GM19238 (cell line): Measurements from ENCODE around the gene ARHGEF5.
"Not testable (repeated sequence)": the region's sequence is repeated elsewhere in the genome, so short reads cannot be mapped to it uniquely, and the experiment has no call there.

Experiments
- DNase-seq: peaks from one replicate; pipeline ENCODE4 v3.0.0; 2011; ENCODE audit warnings: low spot score; ENCODE audit not compliant: insufficient read length

ARHGEF5 gene

GRCh38 chr7:144379776-144380384, 24.7 kb downstream of the ARHGEF5 start:
- DNase-seq, result no peak

- DNase-seq, result no peak
Observed at GRCh38 chr7:144384071-144384470, 28.9 kb downstream of the ARHGEF5 start.

DNA sequence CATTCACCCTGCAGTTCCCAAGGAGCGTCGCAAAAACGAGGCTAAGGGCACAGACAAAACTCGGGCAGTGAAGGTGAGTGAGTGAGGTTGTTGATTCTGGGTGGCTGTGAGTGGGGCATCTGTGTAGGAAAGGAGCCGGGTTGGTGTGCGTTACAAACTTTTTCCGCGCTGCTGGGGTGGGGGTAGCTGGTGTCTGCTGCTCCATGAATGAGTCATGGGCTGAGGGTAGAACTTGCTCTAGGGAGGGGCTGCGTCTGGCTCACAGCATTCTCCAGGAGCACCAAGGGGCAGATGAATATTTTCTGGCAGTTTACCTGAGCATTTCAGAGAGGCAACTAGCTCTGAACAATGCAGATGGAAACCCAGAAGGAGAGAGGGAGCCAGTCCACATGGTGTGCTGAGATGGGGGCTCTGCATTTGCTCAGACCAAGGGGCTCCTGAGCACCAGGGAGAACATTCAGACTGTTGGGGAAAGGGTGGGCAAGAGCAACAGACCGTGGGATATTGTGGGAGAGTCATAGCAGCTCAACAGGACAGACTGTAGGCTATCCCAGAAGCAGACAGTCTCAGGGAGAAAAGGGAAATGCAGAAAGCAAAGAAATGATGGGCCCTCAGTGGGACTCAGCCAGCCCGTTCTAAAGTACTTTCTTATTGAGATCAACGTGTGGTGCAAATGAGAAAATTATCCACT, 29.5 kb downstream of the ARHGEF5 start:
- no peak for DNase-seq

GRCh38 chr7:144386741-144387140, 31.5 kb downstream of the ARHGEF5 start:
- no peak for DNase-seq

GRCh38 chr7:144388950-144389349, 33.7 kb downstream of the ARHGEF5 start:
- DNase-seq, result no peak

GRCh38 chr7:144390481-144390880, 35.3 kb downstream of the ARHGEF5 start:
- DNase-seq, result no peak

GRCh38 chr7:144391014-144391413, 35.8 kb downstream of the ARHGEF5 start:
- no peak for DNase-seq

GRCh38 chr7:144391823-144392255, 36.6 kb downstream of the ARHGEF5 start:
- DNase-seq, result peak; percentile 42

GRCh38 chr7:144397086-144397485, 41.9 kb downstream of the ARHGEF5 start:
- DNase-seq, result no peak

DNA sequence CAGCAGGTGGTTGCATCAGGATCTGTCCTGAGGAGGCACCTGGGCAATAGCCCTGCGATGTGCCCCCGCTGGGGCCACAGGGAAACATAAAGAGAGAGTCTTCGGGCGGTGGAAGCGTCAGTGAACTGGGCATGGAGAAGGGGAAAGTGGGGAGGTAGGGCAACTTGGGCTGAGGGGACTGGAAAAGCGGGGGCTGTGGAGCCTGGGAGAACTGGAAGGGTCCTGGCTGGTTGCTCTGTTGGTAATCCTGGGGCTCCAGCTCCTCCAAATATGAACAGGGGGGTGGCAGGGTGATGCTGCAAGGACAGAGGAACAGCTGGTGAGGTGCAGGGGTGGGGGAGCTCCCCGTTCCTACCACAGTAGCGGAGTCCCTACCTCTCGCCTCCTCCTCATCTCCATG, 43.1 kb downstream of the ARHGEF5 start:
- no peak for DNase-seq

DNA sequence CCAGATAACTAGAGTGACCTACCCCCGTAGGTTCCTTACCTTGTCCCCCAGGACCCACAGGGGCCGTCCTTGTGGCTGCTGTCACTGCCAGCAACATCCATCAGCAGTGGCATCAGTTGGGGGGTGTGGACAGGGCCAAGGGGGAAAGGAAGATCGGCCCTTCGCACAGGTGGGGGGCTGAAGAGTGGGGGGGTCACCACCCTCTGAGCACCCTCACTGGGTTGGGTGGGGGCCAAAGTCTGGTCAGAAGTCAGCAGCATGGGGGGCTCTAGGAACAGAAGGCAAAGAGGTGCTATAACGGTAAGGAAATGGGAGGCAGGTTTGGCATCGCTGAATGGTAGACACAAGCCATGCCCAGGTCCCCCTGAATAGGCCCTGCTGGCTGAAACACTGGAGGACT, 43.7 kb downstream of the ARHGEF5 start:
- DNase-seq, result no peak

DNA sequence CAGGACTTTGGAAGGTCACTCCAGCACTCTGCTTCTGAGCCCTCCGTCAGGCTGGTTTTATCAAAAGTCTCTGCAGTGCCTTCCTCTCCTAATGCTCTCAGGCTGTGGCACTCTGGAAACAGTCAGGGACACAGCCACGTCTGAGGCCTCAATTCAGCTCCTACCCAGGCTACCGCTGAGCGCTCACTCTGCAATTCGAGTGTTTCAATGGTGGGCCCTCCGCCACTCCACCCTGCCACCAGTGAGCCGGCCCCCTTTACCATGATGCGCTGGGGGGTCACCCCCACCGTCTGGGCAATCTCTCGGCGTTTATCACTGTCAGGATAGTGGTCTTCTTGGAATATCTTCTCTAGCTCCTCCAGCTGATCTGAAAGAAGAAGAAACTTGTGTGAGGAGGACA, 44.7 kb downstream of the ARHGEF5 start:
- DNase-seq, result no peak

GRCh38 chr7:144401490-144401889, 46.3 kb downstream of the ARHGEF5 start:
- DNase-seq, result no peak

- no peak for DNase-seq
Observed at GRCh38 chr7:144403102-144403501, 47.9 kb downstream of the ARHGEF5 start.

GRCh38 chr7:144403649-144404061, 48.5 kb downstream of the ARHGEF5 start, which contains the start of gene NOBOX:
Gene NOBOX, minus strand, starts transcription at chr7:144403693.
- no peak for DNase-seq

GRCh38 chr7:144404946-144405345, 49.7 kb downstream of the ARHGEF5 start:
- no peak for DNase-seq

- DNase-seq, result no peak
Observed at GRCh38 chr7:144407266-144407931, 52.2 kb downstream of the ARHGEF5 start.

DNA sequence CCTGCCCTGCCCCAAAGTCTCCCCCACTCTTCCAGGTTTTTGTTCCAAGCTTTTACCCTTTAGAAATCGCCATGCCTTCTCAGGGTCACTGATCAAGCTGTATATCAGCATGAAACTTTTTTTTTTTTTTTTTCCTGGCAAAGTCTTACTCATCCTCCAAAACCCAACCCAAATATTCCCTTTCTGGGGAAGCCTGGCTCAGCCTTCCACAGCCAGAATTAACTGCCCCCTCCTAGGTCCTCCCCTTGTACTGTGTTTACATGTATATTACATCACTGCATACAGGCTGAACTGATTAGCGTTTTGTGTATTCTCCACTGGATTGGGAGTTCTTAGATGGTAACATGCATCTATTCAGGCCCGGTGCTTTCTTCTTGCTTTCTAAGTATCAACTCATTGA, 52.9 kb downstream of the ARHGEF5 start:
- no peak for DNase-seq

- no peak for DNase-seq
Observed at GRCh38 chr7:144410441-144410840, 55.2 kb downstream of the ARHGEF5 start.

- no peak for DNase-seq
Observed at GRCh38 chr7:144414815-144415214, 59.6 kb downstream of the ARHGEF5 start.

GRCh38 chr7:144415858-144416257, 60.7 kb downstream of the ARHGEF5 start:
- DNase-seq, result no peak

DNA sequence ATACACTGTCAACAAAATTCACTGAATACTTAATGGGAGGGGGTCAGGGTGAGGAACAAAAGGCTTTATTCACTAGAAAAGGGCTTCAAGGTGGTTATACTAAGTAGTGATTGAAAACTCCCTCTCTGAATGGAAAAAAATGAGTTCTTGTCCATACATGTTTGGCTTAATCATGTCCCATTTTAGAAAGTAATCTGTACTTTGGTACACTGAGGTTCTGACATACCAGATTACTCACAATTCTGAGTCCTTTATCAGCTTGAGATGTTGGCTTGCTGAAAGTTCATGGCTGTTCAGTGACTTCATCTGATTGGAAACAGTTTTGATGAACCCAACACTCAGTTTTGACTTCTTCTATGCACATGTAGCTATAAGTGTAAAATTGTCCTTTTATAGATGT, 61.1 kb downstream of the ARHGEF5 start:
- DNase-seq, result no peak

DNA sequence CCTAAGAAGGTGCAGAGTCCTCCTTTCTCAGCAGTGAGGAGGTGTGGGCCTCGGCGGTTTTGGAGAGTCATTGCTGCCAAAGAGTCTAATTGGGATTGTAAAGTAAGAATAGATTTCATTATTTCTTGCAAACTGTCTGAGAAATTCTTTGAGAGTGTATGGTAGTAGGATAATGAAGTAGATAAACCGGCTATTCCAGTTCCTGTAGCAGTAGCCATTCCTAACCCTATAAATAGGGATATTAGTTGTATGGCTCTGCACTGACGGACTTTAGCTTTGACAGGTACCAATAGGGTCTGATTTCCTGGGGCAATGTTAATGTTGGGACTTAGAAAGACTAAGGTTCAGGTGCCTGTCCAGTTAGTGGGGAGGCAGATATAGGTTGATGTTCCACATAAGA, 63.7 kb downstream of the ARHGEF5 start:
- DNase-seq, result not testable (repeated sequence)
